Upper lobe of left lung (tissue), 6 donors: Measurements from ENCODE around the gene TRIML1. TPM values are rescaled to one million over a fixed set of nuclear protein-coding genes. Genes with fewer than 3 reads are reported as not detected.
A peak's percentile ranks its signal among the peaks of the same experiment; 100 is the strongest.

Source experiments
- ATAC-seq, 2 donors: fragments of 200-7000 bp; cut with Tn5 transposase; one replicate each; pipeline ENCODE4 v1.9.1; 2022; ENCODE audit warnings: mild to moderate bottlenecking in 2 of 2, moderate library complexity in 2 of 2; ENCODE audit not compliant: low FRiP score in 2 of 2
- DNase-seq, 2 donors: peaks; one replicate each; pipeline ENCODE4 v3.0.0-alpha.2; 2019 to 2020
- H3K27ac ChIP-seq, 4 donors: fragments of 200-600 bp; sonication (generic); one replicate each; pipeline ENCODE4 v1.5.1; 2016 to 2019
- H3K27me3 ChIP-seq, 4 donors: fragments of 200-600 bp; sonication (generic); one replicate each; pipeline ENCODE4 v1.5.1; 2017 to 2019
- H3K36me3 ChIP-seq, 4 donors: fragments of 200-600 bp; sonication (generic); one replicate each; pipeline ENCODE4 v1.5.1; 2016 to 2019
- H3K4me1 ChIP-seq, 4 donors: fragments of 200-600 bp; sonication (generic); one replicate each; pipeline ENCODE4 v1.5.1; 2018 to 2019
- H3K4me3 ChIP-seq, 4 donors: fragments of 200-600 bp; sonication (generic); one replicate each; pipeline ENCODE4 v1.5.1; 2017 to 2019; ENCODE audit warnings: mild to moderate bottlenecking in 2 of 4, moderate library complexity in 1 of 4
- H3K9me3 ChIP-seq, 4 donors: fragments of 200-600 bp; sonication (generic); one replicate each; pipeline ENCODE4 v1.5.1; 2018 to 2019
- CTCF ChIP-seq, 6 experiments: fragments of 450-650 bp in 4 of 6; fragments of 200-600 bp in 2 of 6; sonication (generic) in 2 of 6; IDR thresholded peaks; one replicate each; pipeline ENCODE4 v1.5.1; 2016 to 2019; ENCODE audit warnings: antibody characterized with exemption in 6 of 6
- EP300 ChIP-seq, 4 donors: sonication (generic); formaldehyde crosslinking; IDR thresholded peaks; one replicate each; pipeline ENCODE4 v1.5.1; 2017; ENCODE audit warnings: antibody characterized with exemption in 4 of 4, control low read depth in 2 of 4
- POLR2A ChIP-seq, 4 donors: fragments of 450-650 bp; IDR thresholded peaks; one replicate each; pipeline ENCODE4 v1.5.1; 2016 to 2017; ENCODE audit warnings: antibody characterized with exemption in 4 of 4, mild to moderate bottlenecking in 2 of 4
- POLR2AphosphoS5 ChIP-seq, 2 donors: sonication (generic); formaldehyde crosslinking; IDR thresholded peaks; one replicate each; pipeline ENCODE4 v1.5.1; 2017; ENCODE audit warnings: antibody characterized with exemption in 2 of 2
- WGBS, 2 donors: methylation state at CpG; one replicate each; pipeline ENCODE4 v1.1.5; 2017 to 2018; 5-methylcytosine and 5-hydroxymethylcytosine counted together
- total RNA-seq, 6 donors: library from RNA; depleted of rRNA in 4 of 6; stranded (reverse); fragments of >200 nt in 4 of 6; gene quantifications; one replicate each; pipeline versions ENCODE4 v1.1.0 to v1.2.1, GENCODE V29; 2016 to 2021
- donor health status: DM: no; HTN: no; CAD: no; lungs with moderate emphysema.
- donor health status: DM: no; HTN: yes; CAD: no; lungs with severe emphysema.

TRIML1 gene
- total RNA-seq, 6 donors from 2014 or later = not detected

GRCh38 chr4:188130355-188130754 is 8.9 kb upstream of the TRIML1 start:
- no peak for TF ChIP-seq CTCF (IDR thresholded peaks at IDR 0.05)
- no peak for TF ChIP-seq POLR2AphosphoS5 (IDR thresholded peaks at IDR 0.05)
- no peak for TF ChIP-seq POLR2A (IDR thresholded peaks at IDR 0.05)
- TF ChIP-seq EP300 (IDR thresholded peaks at IDR 0.05) = no peak
- no peaks in the 10 kb centered on the region for H3K27me3 ChIP-seq
- 90 to 93% methylated on average over 4 of the region's 4 CpGs for WGBS, 2 donors
- no peak for ATAC-seq
- H3K4me1 ChIP-seq = no peaks in the 10 kb centered on the region
- no peaks in the 10 kb centered on the region for H3K36me3 ChIP-seq
- H3K27ac ChIP-seq = no peak overlapping the region
- no peaks in the 10 kb centered on the region for H3K9me3 ChIP-seq
- no peak overlapping the region for H3K4me3 ChIP-seq
- DNase-seq = no peak

DNA sequence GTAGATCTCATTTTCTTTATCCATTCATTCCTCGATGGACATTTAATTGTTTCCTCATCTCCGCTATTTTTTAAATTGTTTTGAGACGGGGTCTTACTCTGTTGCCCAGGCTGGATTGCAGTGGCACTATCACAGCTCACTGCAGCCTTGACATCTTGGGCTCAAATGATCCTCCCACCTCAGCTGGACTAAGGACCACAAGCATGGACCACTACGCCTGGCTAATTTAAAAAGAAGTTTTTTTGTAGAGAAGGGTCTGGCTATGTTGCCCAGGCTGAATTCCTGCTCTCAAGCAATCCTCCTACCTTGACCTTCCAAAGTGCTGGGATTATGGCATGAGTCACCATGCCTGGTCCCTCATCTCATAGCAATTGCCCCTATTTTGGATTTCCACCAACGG is 7.0 kb upstream of the TRIML1 start:
- H3K9me3 ChIP-seq = no peaks in the 10 kb centered on the region
- 77 to 92% methylated on average over 5 of the region's 5 CpGs for WGBS, 2 donors
- H3K36me3 ChIP-seq = no peaks in the 10 kb centered on the region
- no peak overlapping the region for H3K4me3 ChIP-seq
- no peak overlapping the region for H3K27ac ChIP-seq
- ATAC-seq (no peak), DNase-seq (no peak)
- H3K27me3 ChIP-seq = no peaks in the 10 kb centered on the region
- TF ChIP-seq POLR2A (IDR thresholded peaks at IDR 0.05) = no peak
- TF ChIP-seq POLR2AphosphoS5 (IDR thresholded peaks at IDR 0.05) = no peak
- TF ChIP-seq CTCF (IDR thresholded peaks at IDR 0.05) = no peak
- TF ChIP-seq EP300 (IDR thresholded peaks at IDR 0.05) = no peak
- H3K4me1 ChIP-seq = no peaks in the 10 kb centered on the region

GRCh38 chr4:188138227-188138626 is 1.0 kb upstream of the TRIML1 start:
- no peak for TF ChIP-seq EP300 (IDR thresholded peaks at IDR 0.05)
- TF ChIP-seq CTCF (IDR thresholded peaks at IDR 0.05) = no peak
- no peak for TF ChIP-seq POLR2AphosphoS5 (IDR thresholded peaks at IDR 0.05)
- no peak for TF ChIP-seq POLR2A (IDR thresholded peaks at IDR 0.05)
- WGBS, 2 donors = 46 to 62% methylated on average over 10 of the region's 10 CpGs
- no peak for ATAC-seq
- Histone ChIP-seq H3K4me1 (peaks cover 0 to 3% (median 0%) of the 10 kb centered on the region in 4 donors), H3K27me3 (no peaks in the 10 kb centered on the region), H3K27ac (no peak overlapping the region), H3K4me3 (no peak overlapping the region), H3K36me3 (no peaks in the 10 kb centered on the region), H3K9me3 (no peaks in the 10 kb centered on the region)
- no peak for DNase-seq

GRCh38 chr4:188139671-188140070 is 430 bp downstream of the TRIML1 start:
- H3K27ac ChIP-seq = peak overlapping the region in 2 of 4 donors; percentile 10 to 25
- DNase-seq (peak in 1 of 2 donors; percentile 30), ATAC-seq (peak in 1 of 2 donors; percentile 56)
- TF ChIP-seq POLR2AphosphoS5 (IDR thresholded peaks at IDR 0.05) (no peak), CTCF (IDR thresholded peaks at IDR 0.05) (no peak), EP300 (IDR thresholded peaks at IDR 0.05) (no peak), POLR2A (IDR thresholded peaks at IDR 0.05) (no peak)
- H3K4me1 ChIP-seq = peaks cover 0 to 3% (median 0%) of the 10 kb centered on the region in 4 donors
- no peak overlapping the region for H3K4me3 ChIP-seq
- 84 to 95% methylated on average over 9 to 19 of the region's 19 CpGs for WGBS, 2 donors
- no peaks in the 10 kb centered on the region for H3K9me3 ChIP-seq
- no peaks in the 10 kb centered on the region for H3K36me3 ChIP-seq
- H3K27me3 ChIP-seq = no peaks in the 10 kb centered on the region

DNA sequence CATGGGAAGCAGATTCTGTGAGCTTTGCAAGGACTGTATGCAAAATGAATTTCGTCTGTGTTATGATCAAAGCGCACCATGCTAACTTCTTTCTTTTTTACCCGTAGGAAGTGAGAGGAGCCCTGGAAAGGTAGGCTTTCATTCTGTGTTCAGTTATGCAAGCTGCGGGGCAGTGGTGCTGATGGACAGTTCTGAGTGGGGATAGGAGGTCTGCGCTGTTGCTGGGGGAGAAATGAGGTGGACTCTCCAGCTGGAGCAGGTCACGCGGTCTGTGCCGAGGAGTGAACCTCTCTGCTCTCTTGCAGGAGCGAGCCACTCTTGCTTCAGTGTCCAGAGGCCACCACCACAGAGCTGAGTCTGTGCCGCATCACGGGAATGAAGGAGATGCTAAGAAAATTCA is 4.5 kb downstream of the TRIML1 start:
- Histone ChIP-seq H3K4me3 (no peak overlapping the region), H3K27ac (no peak overlapping the region), H3K4me1 (peaks cover 0 to 3% (median 0%) of the 10 kb centered on the region in 4 donors), H3K27me3 (no peaks in the 10 kb centered on the region), H3K36me3 (no peaks in the 10 kb centered on the region), H3K9me3 (peaks cover 0 to 3% (median 0%) of the 10 kb centered on the region in 4 donors)
- ATAC-seq = no peak
- DNase-seq = no peak
- TF ChIP-seq CTCF (IDR thresholded peaks at IDR 0.05) (no peak), EP300 (IDR thresholded peaks at IDR 0.05) (no peak), POLR2AphosphoS5 (IDR thresholded peaks at IDR 0.05) (no peak), POLR2A (IDR thresholded peaks at IDR 0.05) (no peak)
- WGBS, 2 donors = 75 to 81% methylated on average over 11 of the region's 11 CpGs
